HG02884 (cell line): ENCODE measurements around the gene SULT2A1.
"Not testable (repeated sequence)": the region's sequence is repeated elsewhere in the genome, so short reads cannot be mapped to it uniquely, and the experiment has no call there.

Source experiments
- ATAC-seq: cut with Tn5 transposase; IDR thresholded peaks from one replicate; pipeline ENCODE4 v1.9.1; 2021; ENCODE audit warnings: mild to moderate bottlenecking, moderate library complexity; ENCODE audit not compliant: unreplicated experiment

The SULT2A1 gene

GRCh38 chr19:47860602-47861297, 25.4 kb downstream of the SULT2A1 start:
- no peak for ATAC-seq

- ATAC-seq = not testable (repeated sequence)
These were observed 26.3 kb downstream of the SULT2A1 start for GRCh38 chr19:47859838-47860237.

- ATAC-seq = not testable (repeated sequence)
These were observed 27.3 kb downstream of the SULT2A1 start, which contains the start of gene TPRX2 for GRCh38 chr19:47858646-47859285. TSS of gene TPRX2 (plus strand) at chr19:47859235. CDS start at chr19:47859247, 12 bp downstream.

- ATAC-seq = not testable (repeated sequence)
These were observed 27.9 kb downstream of the SULT2A1 start for GRCh38 chr19:47858231-47858630.

- no peak for ATAC-seq
These were observed 31.7 kb downstream of the SULT2A1 start for GRCh38 chr19:47854459-47854858.

- ATAC-seq = no peak
These were observed 33.1 kb downstream of the SULT2A1 start for GRCh38 chr19:47853003-47853402.

- no peak for ATAC-seq
These were observed 37.2 kb downstream of the SULT2A1 start for GRCh38 chr19:47848823-47849473.

GRCh38 chr19:47848425-47848822, 37.7 kb downstream of the SULT2A1 start:
- ATAC-seq = no peak

- ATAC-seq = no peak
These were observed 43.2 kb downstream of the SULT2A1 start for GRCh38 chr19:47842941-47843340.

GRCh38 chr19:47839913-47840312, 46.2 kb downstream of the SULT2A1 start:
- no peak for ATAC-seq

GRCh38 chr19:47839411-47839810, 46.7 kb downstream of the SULT2A1 start:
- no peak for ATAC-seq

GRCh38 chr19:47836038-47836437, 50.1 kb downstream of the SULT2A1 start:
- no peak for ATAC-seq

GRCh38 chr19:47832723-47833122, 53.4 kb downstream of the SULT2A1 start:
- ATAC-seq = no peak

- ATAC-seq = no peak
These were observed 59.3 kb downstream of the SULT2A1 start for GRCh38 chr19:47826800-47827199.

- ATAC-seq = no peak
These were observed 61.7 kb downstream of the SULT2A1 start for GRCh38 chr19:47824396-47824795.

- no peak for ATAC-seq
These were observed 64.6 kb downstream of the SULT2A1 start, which contains the start of gene CRX for GRCh38 chr19:47821460-47822020. TSS of gene CRX (plus strand) at chr19:47821937. CDS start at chr19:47834444, 12,507 bp downstream.
